K562 (cell line): ENCODE measurements around the gene ARHGAP32. TPM values are rescaled to one million over a fixed set of nuclear protein-coding genes. Genes with fewer than 3 reads are reported as not detected.

Source experiments
- ATAC-seq: fragments of 200-7000 bp; cut with Tn5 transposase; 3 replicates; pipeline ENCODE4 v1.9.1; 2020; ENCODE audit warnings: moderate library complexity
- BruUV-seq: library from RNA; stranded (reverse); fragments of 400-500 nt; replicated peaks from 2 replicates; lab custom pipeline; 2021; lab: Mats Ljungman, UMichigan
- CTCF ChIA-PET: fragments of 300-600 bp; formaldehyde crosslinking; extraction: SDS; loops from one replicate; lab custom pipeline; 2021; ENCODE audit warnings: low intra/inter-chr PET ratio; lab: Yijun Ruan, JAX
- POLR2A ChIA-PET: fragments of 300-600, 350-650 bp; sonication (Branson Sonifier 250); formaldehyde crosslinking; extraction: SDS; loops from one replicate; lab custom pipeline; 2021; ENCODE audit warnings: antibody characterized with exemption, inconsistent platforms; lab: Yijun Ruan, JAX
- DNase-seq, 4 experiments: peaks; one replicate each; pipeline versions ENCODE4 v3.0.0 to v3.0.0-alpha.2; 2011 to 2018; ENCODE audit warnings: low spot score in 3 of 4, mixed read lengths in 3 of 4; ENCODE audit errors: extremely low read depth in 1 of 4
- FAIRE-seq: peaks from 2 replicates; lab custom pipeline; 2011; peaks lifted over from hg19 to GRCh38; lab: Jason Lieb, UNC
- H2AFZ ChIP-seq: 2 replicates; pipeline ENCODE4 v1.6.0; 2011; ENCODE audit warnings: low read depth, low read length, control low read depth, inconsistent platforms
- H3K27ac ChIP-seq: fragments of 200-600 bp; 3 replicates; pipeline ENCODE4 v1.8.0; 2011; ENCODE audit warnings: low read depth, mild to moderate bottlenecking, control low read depth, inconsistent platforms, low read length, moderate library complexity, mixed read lengths; ENCODE audit errors: extremely low read depth
- H3K27me3 ChIP-seq, 2 experiments: fragments of 300-600 bp in 1 of 2; 2 replicates in 1 of 2; 3 replicates in 1 of 2; pipeline versions ENCODE4 v1.6.0 to v1.8.0; 2011; ENCODE audit warnings: inconsistent platforms in 2 of 2, low read length in 2 of 2, mild to moderate bottlenecking in 1 of 2, mixed read lengths in 1 of 2, moderate library complexity in 1 of 2; ENCODE audit not compliant: control insufficient read depth in 2 of 2, insufficient read depth in 2 of 2
- H3K36me3 ChIP-seq: fragments of 300-600 bp; 3 replicates; pipeline ENCODE4 v1.8.0; 2011; ENCODE audit warnings: mild to moderate bottlenecking, low read length, inconsistent platforms; ENCODE audit not compliant: control insufficient read depth, insufficient read depth
- H3K4me1 ChIP-seq, 2 experiments: fragments of 200-600 bp in 1 of 2; replicated peaks in 1 of 2; 2 replicates in 1 of 2; 3 replicates in 1 of 2; pipeline versions ENCODE4 v1.5.1 to v1.8.0; 2011; ENCODE audit warnings: inconsistent platforms in 2 of 2, low read length in 2 of 2, mild to moderate bottlenecking in 1 of 2, mixed read lengths in 1 of 2, moderate library complexity in 1 of 2; ENCODE audit not compliant: control insufficient read depth in 2 of 2, insufficient read depth in 2 of 2
- H3K4me2 ChIP-seq: 2 replicates; pipeline ENCODE4 v1.6.1; 2011; ENCODE audit warnings: low read length, control low read depth, inconsistent platforms, mixed read lengths; ENCODE audit not compliant: insufficient read depth
- H3K4me3 ChIP-seq: fragments of 200-600 bp; sonication (generic), shearing (Covaris generic); 2 replicates; pipeline ENCODE4 v1.5.1; 2016; ENCODE audit warnings: control low read depth, inconsistent platforms
- H3K79me2 ChIP-seq: fragments of 200-600 bp; 3 replicates; pipeline ENCODE4 v1.8.0; 2011; ENCODE audit warnings: low read length, inconsistent platforms; ENCODE audit not compliant: control insufficient read depth, insufficient read depth
- H3K9ac ChIP-seq, 2 experiments: 2 replicates each; pipeline versions ENCODE4 v1.6.0 to v1.6.1; 2011; ENCODE audit warnings: low read depth in 2 of 2, low read length in 2 of 2, control low read depth in 1 of 2, inconsistent platforms in 1 of 2, mild to moderate bottlenecking in 1 of 2, mixed read lengths in 1 of 2; ENCODE audit not compliant: insufficient read depth in 1 of 2
- H3K9me1 ChIP-seq: one replicate; pipeline ENCODE4 v1.6.0; 2011; ENCODE audit warnings: inconsistent platforms, mild to moderate bottlenecking, low read length, moderate library complexity; ENCODE audit not compliant: control insufficient read depth, insufficient read depth
- H3K9me3 ChIP-seq: replicated peaks from 2 replicates; pipeline ENCODE4 v1.5.1; 2011; ENCODE audit warnings: low read depth, low read length, inconsistent platforms; ENCODE audit not compliant: control insufficient read depth, insufficient read depth
- H4K20me1 ChIP-seq: replicated peaks from 2 replicates; pipeline ENCODE4 v1.6.1; 2011; ENCODE audit warnings: low read length, inconsistent platforms, mixed read lengths; ENCODE audit not compliant: control insufficient read depth, insufficient read depth
- GTF2A2 ChIP-seq: IDR thresholded peaks from 2 replicates; pipeline ENCODE4 v1.6.1; 2016; ENCODE audit warnings: mild to moderate bottlenecking, missing genetic modification characterization, missing compliant biosample characterization
- NELFE ChIP-seq: IDR thresholded peaks from 2 replicates; pipeline ENCODE4 v1.6.1; 2011; ENCODE audit warnings: mild to moderate bottlenecking; ENCODE audit not compliant: insufficient read depth, insufficient read length
- THRB ChIP-seq: fragments of 450-650 bp; formaldehyde crosslinking; conservative IDR thresholded peaks from 2 replicates; pipeline ENCODE4 v1.4.0; 2022; ENCODE audit warnings: mild to moderate bottlenecking, missing genetic modification characterization
- ZNF274 ChIP-seq: IDR thresholded peaks from 2 replicates; pipeline ENCODE4 v1.6.1; 2011; ENCODE audit warnings: low read depth, mild to moderate bottlenecking, low read length, moderate library complexity, borderline replicate concordance
- ZNF318 ChIP-seq, 2 experiments: fragments of 450-650 bp; IDR thresholded peaks; 2 replicates each; pipeline ENCODE4 v1.6.1; 2016; ENCODE audit warnings: mild to moderate bottlenecking in 2 of 2, borderline replicate concordance in 1 of 2, low read depth in 1 of 2, moderate library complexity in 1 of 2
- ZNF740 ChIP-seq, 3 experiments: fragments of 200-800 bp in 1 of 3; sonication (Bioruptor generic) in 1 of 3; sonication (generic) in 1 of 3; formaldehyde crosslinking in 1 of 3; IDR thresholded peaks; 2 replicates each; pipeline versions ENCODE4 v1.6.1 to v1.8.0; 2016 to 2022; ENCODE audit warnings: mild to moderate bottlenecking in 2 of 3, missing compliant biosample characterization in 2 of 3, missing genetic modification characterization in 2 of 3, missing genetic modification reagents in 1 of 3
- ZNF780A ChIP-seq: fragments of 250-450 bp; sonication (Bioruptor Pico); IDR thresholded peaks from 2 replicates; pipeline ENCODE4 v1.5.0; 2021; ENCODE audit warnings: mild to moderate bottlenecking
- WGBS: fragments of 100-300 bp; shearing (Covaris generic); methylation state at CpG from one replicate; pipeline ENCODE4 v1.1.6; 2016; ENCODE audit warnings: low coverage, mixed read lengths; ENCODE audit not compliant: insufficient coverage; ENCODE audit errors: missing lambda C conversion rate; 5-methylcytosine and 5-hydroxymethylcytosine counted together
- in situ Hi-C: fragments of 300-500 bp; cut with MboI; formaldehyde crosslinking; loops from 4 replicates; pipeline ENCODE4 v1.15.0; 2018; ENCODE audit warnings: inconsistent platforms, mixed read lengths
- intact Hi-C: fragments of 100-400 bp; cut with micrococcal nuclease; formaldehyde crosslinking; loops from 2 replicates; pipeline ENCODE4 v1.14.2; 2022
- polyA plus RNA-seq, 8 experiments: library from polyadenylated mRNA; depleted of rRNA in 4 of 8; stranded (reverse) in 5 of 8; unstranded in 3 of 8; fragments of >200 nt; fragmentation: Nextera tagmentation in 2 of 8; fragmentation: Illumina TruSeq in 1 of 8; extraction: Ambion mirVana in 2 of 8; extraction: Trizol in 1 of 8; gene quantifications; 2 replicates each; pipeline versions ENCODE4 v1.2.1 to v1.2.3, GENCODE V29; 2011 to 2014; ENCODE audit warnings: inconsistent platforms in 1 of 8, missing spikeins in 1 of 8
- total RNA-seq, 7 experiments: library from RNA; depleted of rRNA in 6 of 7; stranded (reverse); fragments of >200 nt in 6 of 7; fragmentation: Illumina TruSeq in 2 of 7; extraction: Trizol in 2 of 7; gene quantifications; 2 replicates each; pipeline versions ENCODE4 v1.2.1 to v1.2.3, GENCODE V29; 2011 to 2021; ENCODE audit warnings: low replicate concordance in 1 of 7

Gene ARHGAP32
- total and polyA plus RNA-seq, 9 of the 15 experiments (the other 6 are each of a cell fraction or from before 2014, with no cell fraction given), result 0.18 TPM; not detected in 8

GRCh38 chr11:129061492-129062230, 130.5 kb downstream of the ARHGAP32 start:
- Histone ChIP-seq H3K9me3 (no peaks in the 10 kb centered on the region), H3K79me2 (no peaks in the 10 kb centered on the region), H4K20me1 (no peaks in the 10 kb centered on the region), H3K4me1 (no peaks in the 10 kb centered on the region), H3K27me3 (no peaks in the 10 kb centered on the region), H3K9ac (no peak overlapping the region), H3K36me3 (no peaks in the 10 kb centered on the region), H3K27ac (no peak overlapping the region), H3K9me1 (no peaks in the 10 kb centered on the region), H3K4me2 (no peak overlapping the region), H2AFZ (no peak overlapping the region), H3K4me3 (no peak overlapping the region)
- ChIA-PET CTCF (no interaction called here), POLR2A (no interaction called here)
- FAIRE-seq, result no peak
- in situ Hi-C loops, result no loop called here
- DNase-seq, result no peak
- no TSS peak for BruUV-seq
- no peak for ATAC-seq
- intact Hi-C loops, result no loop called here
- 1% methylated on average over 7 of the region's 7 CpGs for WGBS
- TF ChIP-seq THRB (CRISPR knock-in tag) (no peak), ZNF740 (CRISPR knock-in tag; IDR thresholded peaks at IDR 0.05) (no peak), ZNF740 (tag; IDR thresholded peaks at IDR 0.05) (no peak), ZNF780A (CRISPR knock-in tag) (no peak), ZNF274 (no peak), ZNF318 (IDR thresholded peaks at IDR 0.05; ENCODE audit: borderline replicate concordance in 1 of 2, low read depth in 1 of 2) (no peak), NELFE (no peak), GTF2A2 (no peak)
